GM12872 (cell line): ENCODE data around the gene ZNF784.

Experiments used
- TF ChIP-seq, protein P1 (sequence below): IDR thresholded peaks from 3 replicates; pipeline ENCODE4 v1.5.1; 2011; ENCODE audit warnings: low read depth, mild to moderate bottlenecking, low read length, moderate library complexity; ENCODE audit not compliant: insufficient read depth

ZNF784 gene

DNA sequence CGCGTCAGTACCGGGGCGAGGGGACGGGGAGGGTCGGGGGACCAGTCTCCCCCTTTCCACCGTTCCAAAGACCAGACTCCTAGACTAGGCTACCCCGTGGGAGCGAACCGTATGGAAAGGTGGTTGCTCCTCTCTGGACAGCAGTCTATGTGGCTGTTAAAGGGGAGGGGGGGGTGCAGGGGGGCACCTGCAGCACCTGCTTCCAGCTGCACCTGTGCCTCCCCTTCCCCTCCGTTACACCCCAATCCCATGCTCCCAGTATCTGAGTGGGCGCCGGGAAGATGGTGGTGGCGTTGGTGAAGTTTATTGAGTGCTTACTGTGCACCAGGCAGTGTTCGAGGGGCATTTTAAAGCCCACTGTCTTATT is 23.7 kb downstream of the ZNF784 start:
- TF ChIP-seq, protein P1, sequence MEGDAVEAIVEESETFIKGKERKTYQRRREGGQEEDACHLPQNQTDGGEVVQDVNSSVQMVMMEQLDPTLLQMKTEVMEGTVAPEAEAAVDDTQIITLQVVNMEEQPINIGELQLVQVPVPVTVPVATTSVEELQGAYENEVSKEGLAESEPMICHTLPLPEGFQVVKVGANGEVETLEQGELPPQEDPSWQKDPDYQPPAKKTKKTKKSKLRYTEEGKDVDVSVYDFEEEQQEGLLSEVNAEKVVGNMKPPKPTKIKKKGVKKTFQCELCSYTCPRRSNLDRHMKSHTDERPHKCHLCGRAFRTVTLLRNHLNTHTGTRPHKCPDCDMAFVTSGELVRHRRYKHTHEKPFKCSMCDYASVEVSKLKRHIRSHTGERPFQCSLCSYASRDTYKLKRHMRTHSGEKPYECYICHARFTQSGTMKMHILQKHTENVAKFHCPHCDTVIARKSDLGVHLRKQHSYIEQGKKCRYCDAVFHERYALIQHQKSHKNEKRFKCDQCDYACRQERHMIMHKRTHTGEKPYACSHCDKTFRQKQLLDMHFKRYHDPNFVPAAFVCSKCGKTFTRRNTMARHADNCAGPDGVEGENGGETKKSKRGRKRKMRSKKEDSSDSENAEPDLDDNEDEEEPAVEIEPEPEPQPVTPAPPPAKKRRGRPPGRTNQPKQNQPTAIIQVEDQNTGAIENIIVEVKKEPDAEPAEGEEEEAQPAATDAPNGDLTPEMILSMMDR = no peak

DNA sequence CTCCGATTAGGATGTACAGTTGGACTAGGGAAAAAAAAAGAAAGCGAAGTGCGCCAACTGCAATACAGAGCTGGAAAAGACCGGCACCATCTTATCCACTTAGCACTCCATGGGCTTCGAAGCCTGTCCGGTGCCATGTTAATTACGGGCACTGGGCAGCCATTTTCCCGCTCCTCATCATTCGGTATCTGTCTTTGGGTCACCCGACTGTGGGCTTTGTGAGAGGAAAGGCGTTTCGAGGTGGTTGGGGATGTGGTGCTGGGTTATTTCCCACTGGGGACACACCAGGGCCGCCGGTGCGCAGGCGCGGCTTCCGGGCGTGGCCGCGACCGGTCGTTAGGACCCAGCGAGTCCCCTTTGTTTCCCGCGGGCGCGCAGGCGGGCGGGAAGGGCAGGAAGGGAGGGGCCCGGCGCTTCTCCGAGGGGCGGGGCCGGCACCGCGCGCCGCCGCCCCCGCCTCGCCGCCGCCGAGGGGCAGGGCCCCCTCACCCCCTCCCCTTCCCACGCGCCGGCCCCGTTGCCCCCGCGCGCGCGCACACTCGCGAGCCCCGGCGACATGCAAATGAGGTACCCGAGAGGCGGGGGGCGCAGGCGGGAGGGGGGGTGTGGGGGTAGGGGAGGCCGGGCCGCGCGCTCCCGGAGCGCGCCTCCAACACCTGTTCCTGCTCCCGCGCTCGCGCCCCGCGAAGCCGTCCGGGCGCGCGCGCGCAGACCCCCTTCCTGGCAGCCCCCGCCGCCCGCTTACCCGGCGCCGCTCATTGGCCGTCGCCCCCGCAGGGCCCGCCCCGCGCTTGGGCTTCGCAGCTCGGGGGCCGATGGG is 24.3 kb downstream of the ZNF784 start, which contains the start of gene ZNF524:
TSS of gene ZNF524 (plus strand) at position 447 of the 820 bp plus-strand sequence. CDS start 1,825 bp downstream, outside the sequence.
- TF ChIP-seq, protein P1 = no peak

DNA sequence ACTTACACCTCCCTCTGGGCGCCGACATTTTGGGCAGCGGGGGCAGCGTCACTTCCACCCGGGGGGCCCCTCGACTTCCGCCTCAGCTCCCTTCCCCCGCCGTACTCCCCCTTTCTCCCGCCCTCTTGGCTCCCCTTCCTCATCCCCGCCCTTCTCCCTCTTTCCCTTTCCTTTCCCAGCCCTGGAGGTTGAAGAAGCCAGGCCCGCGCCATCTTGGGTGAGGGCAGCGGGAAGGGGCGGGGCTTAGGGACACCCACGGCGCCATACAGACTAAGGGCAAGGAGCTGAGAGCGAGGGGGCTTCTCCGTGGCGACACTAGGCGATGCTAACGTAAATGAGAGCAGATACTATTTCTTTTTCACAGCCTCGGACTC is 24.9 kb downstream of the ZNF784 start, which contains the start of gene FIZ1:
TSS of gene FIZ1 (minus strand) at position 50 of the 374 bp plus-strand sequence. CDS start 1,652 bp downstream, outside the sequence.
- TF ChIP-seq, protein P1 = no peak

DNA sequence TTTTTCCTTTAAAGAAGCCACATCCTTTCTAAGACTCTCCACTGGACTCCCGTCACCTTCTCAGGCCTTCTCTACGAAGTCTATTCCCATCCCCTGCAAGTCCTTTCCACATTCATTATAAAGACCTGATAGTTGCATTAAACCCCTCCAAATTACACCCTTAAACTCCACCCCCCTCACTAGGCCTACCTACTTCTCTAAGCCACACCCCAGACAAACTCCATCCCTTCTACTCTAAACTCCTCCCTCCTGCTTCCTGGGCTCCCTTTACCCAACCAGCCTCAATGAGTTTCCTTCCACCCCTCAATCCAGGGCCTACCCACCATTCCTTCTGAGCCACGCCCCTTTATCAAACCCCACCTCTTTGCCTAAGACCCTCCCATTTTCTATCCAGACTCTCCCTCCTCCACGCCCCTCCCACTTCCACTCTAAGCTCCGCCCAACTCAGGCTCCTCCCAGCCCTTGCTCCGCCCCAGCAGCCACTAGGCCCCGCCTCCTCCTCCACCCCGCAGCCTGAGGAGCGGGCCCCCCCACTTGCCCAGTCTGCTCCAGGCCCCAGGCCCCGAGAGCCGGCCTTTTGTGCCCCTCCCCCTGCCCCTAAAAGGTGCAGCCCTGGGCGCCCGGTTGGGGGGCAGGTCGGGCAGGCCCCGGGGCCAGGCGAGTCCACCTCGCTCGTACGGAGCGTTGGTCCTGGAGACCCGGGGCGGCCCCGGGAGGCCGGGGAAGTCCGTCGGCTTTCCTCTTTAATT is 25.5 kb downstream of the ZNF784 start:
- TF ChIP-seq, protein P1 = no peak

DNA sequence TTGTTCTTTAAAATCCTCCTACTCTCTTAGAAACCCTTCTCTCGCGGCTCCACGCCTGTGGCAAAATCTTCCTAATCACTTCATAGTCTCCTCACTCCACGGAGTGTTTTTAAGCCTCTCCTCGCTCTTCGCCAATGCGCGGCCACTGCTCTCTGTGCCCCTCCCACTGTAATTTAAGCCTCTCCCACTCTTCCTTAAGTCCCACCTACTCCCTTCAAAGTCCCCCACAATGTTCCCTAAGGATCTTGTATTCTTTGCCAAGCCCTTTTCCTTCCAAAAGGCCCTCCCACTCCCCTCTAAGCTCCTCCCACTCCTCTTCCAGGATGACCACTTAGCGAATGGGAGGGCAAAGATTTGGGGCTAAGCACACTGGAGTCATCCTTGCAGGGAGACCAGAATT is 26.3 kb downstream of the ZNF784 start:
- TF ChIP-seq, protein P1 = no peak

DNA sequence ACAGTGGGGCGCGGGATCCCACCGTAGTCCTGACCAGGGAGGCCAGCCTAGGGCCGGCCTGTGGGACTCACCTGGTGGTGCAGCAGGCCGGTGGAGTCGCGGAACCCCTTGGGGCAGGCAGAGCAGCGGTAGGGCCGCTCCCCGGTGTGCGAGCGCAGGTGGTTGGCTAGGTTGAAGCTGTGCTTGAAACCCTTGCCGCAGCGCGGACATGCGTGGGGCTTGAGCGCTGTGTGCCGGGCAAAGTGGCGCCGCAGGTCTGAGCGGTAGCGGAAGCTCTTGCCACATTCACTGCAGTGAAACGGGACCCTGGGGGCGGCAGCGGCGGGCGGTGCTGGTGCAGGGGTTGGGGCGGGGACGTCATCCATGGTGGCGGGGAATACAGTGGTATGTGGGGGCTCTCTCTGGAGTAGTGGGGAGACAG is 26.9 kb downstream of the ZNF784 start:
- TF ChIP-seq, protein P1 = no peak

DNA sequence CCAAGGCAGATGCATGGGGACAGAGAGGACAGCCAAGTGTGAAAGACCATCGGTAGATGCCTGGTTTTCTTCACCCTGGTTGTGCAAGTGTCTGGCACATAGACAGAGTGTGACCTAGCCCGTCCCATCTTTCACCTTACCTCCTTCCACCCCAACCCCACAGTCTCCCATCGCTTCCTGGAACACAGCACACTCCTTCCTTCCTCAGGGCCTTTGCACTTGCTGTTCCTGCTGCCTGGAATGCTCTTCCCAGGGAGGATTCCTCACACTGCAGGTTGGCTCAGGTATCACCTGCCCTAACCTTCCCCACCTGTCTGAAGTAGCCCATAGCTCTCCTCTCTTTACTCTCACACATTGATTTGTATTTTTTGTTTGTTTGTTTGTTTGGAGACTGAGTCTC is 28.1 kb downstream of the ZNF784 start:
- TF ChIP-seq, protein P1 = no peak
